ENCODE data around the gene KLHDC7A.

- no peak for TF ChIP-seq POLR2A (IDR thresholded peaks at IDR 0.05)
- no peak for TF ChIP-seq CTCF (IDR thresholded peaks at IDR 0.05)
Observed at GRCh38 chr1:18526436-18527275, 45.9 kb downstream of the KLHDC7A start.

Measured in upper lobe of left lung (tissue), 4 donors.